H9 (cell line): ENCODE results near the gene C15orf40. TPM values are rescaled to one million over a fixed set of nuclear protein-coding genes. Genes with fewer than 3 reads are reported as not detected.

Experiments
- DNase-seq: peaks from one replicate; pipeline ENCODE4 v3.0.0-alpha.2; 2017
- H2AFZ ChIP-seq: one replicate; pipeline ENCODE4 v1.6.1; 2013; ENCODE audit warnings: mild to moderate bottlenecking, low read length, control low read depth, moderate library complexity
- H2AK5ac ChIP-seq: 2 replicates; pipeline ENCODE4 v1.6.1; 2013; ENCODE audit warnings: low read length, control low read depth, mixed read lengths; ENCODE audit not compliant: insufficient read length
- H2BK120ac ChIP-seq: one replicate; pipeline ENCODE4 v1.6.1; 2013; ENCODE audit warnings: low read depth, mild to moderate bottlenecking, low read length, control low read depth, inconsistent platforms; ENCODE audit not compliant: poor library complexity, severe bottlenecking
- H2BK12ac ChIP-seq: 2 replicates; pipeline ENCODE4 v1.6.1; 2013; ENCODE audit warnings: low read length, control low read depth, mixed read lengths, low read depth; ENCODE audit not compliant: insufficient read length
- H2BK15ac ChIP-seq: 2 replicates; pipeline ENCODE4 v1.6.1; 2013; ENCODE audit warnings: low read depth, low read length, control low read depth
- H2BK20ac ChIP-seq: one replicate; pipeline ENCODE4 v1.6.1; 2013; ENCODE audit warnings: low read depth, mild to moderate bottlenecking, low read length, control low read depth, inconsistent platforms; ENCODE audit not compliant: poor library complexity, severe bottlenecking
- H2BK5ac ChIP-seq: 2 replicates; pipeline ENCODE4 v1.6.1; 2013; ENCODE audit warnings: low read length, control low read depth, mixed read lengths; ENCODE audit not compliant: insufficient read length
- H3K14ac ChIP-seq: 2 replicates; pipeline ENCODE4 v1.6.1; 2013; ENCODE audit warnings: low read length, control low read depth; ENCODE audit not compliant: insufficient read depth
- H3K18ac ChIP-seq: 2 replicates; pipeline ENCODE4 v1.6.1; 2013; ENCODE audit warnings: low read depth, mild to moderate bottlenecking, mixed read lengths, low read length, control low read depth; ENCODE audit not compliant: insufficient read length
- H3K23ac ChIP-seq: 2 replicates; pipeline ENCODE4 v1.6.1; 2013; ENCODE audit warnings: low read length, control low read depth, mixed read lengths, low read depth; ENCODE audit not compliant: insufficient read length
- H3K23me2 ChIP-seq: 2 replicates; pipeline ENCODE4 v1.6.1; 2013; ENCODE audit warnings: low read depth, mild to moderate bottlenecking, mixed read lengths, low read length, control low read depth; ENCODE audit not compliant: insufficient read length, poor library complexity, severe bottlenecking
- H3K27ac ChIP-seq: 2 replicates; pipeline ENCODE4 v1.5.1; 2013; ENCODE audit warnings: low read length, control low read depth, mixed read lengths, low read depth; ENCODE audit not compliant: insufficient read length
- H3K27me3 ChIP-seq: 2 replicates; pipeline ENCODE4 v1.6.1; 2013; ENCODE audit warnings: low read length, control low read depth, inconsistent platforms; ENCODE audit not compliant: insufficient read depth
- H3K4ac ChIP-seq: 2 replicates; pipeline ENCODE4 v1.6.1; 2013; ENCODE audit warnings: low read depth, mild to moderate bottlenecking, control low read depth, inconsistent platforms, low read length, moderate library complexity
- H3K4me1 ChIP-seq: 2 replicates; pipeline ENCODE4 v1.6.1; 2013; ENCODE audit warnings: low read length, control low read depth, inconsistent platforms; ENCODE audit not compliant: insufficient read depth
- H3K4me2 ChIP-seq: 2 replicates; pipeline ENCODE4 v1.6.1; 2013; ENCODE audit warnings: low read length, control low read depth, mixed read lengths; ENCODE audit not compliant: insufficient read length, insufficient read depth
- H3K56ac ChIP-seq: 2 replicates; pipeline ENCODE4 v1.6.1; 2013; ENCODE audit warnings: low read depth, mild to moderate bottlenecking, mixed read lengths, low read length, control low read depth; ENCODE audit not compliant: insufficient read length
- H3K79me1 ChIP-seq: 2 replicates; pipeline ENCODE4 v1.6.1; 2013; ENCODE audit warnings: low read depth, mild to moderate bottlenecking, moderate library complexity, low read length, control low read depth, inconsistent platforms; ENCODE audit not compliant: insufficient read depth, poor library complexity, severe bottlenecking
- H3K79me2 ChIP-seq: 2 replicates; pipeline ENCODE4 v1.6.1; 2013; ENCODE audit warnings: low read length, control low read depth, inconsistent platforms; ENCODE audit not compliant: insufficient read depth
- H3K9ac ChIP-seq: 2 replicates; pipeline ENCODE4 v1.6.1; 2013; ENCODE audit warnings: low read length, control low read depth, mixed read lengths; ENCODE audit not compliant: insufficient read length; ENCODE audit errors: extremely low read depth
- H3K9me3 ChIP-seq: one replicate; pipeline ENCODE4 v1.6.1; 2013; ENCODE audit warnings: low read depth, low read length, inconsistent platforms; ENCODE audit not compliant: control insufficient read depth
- H3T11ph ChIP-seq: one replicate; pipeline ENCODE4 v1.6.1; 2013; ENCODE audit warnings: mild to moderate bottlenecking, low read length, control low read depth, inconsistent platforms
- H4K20me1 ChIP-seq: one replicate; pipeline ENCODE4 v1.6.1; 2013; ENCODE audit not compliant: control insufficient read depth, insufficient read length, insufficient read depth
- H4K5ac ChIP-seq: 2 replicates; pipeline ENCODE4 v1.6.1; 2013; ENCODE audit warnings: low read depth, mild to moderate bottlenecking, mixed read lengths, low read length, control low read depth; ENCODE audit not compliant: insufficient read length
- H4K8ac ChIP-seq: replicated peaks from 2 replicates; pipeline ENCODE4 v1.6.1; 2013; ENCODE audit warnings: low read length, control low read depth, mixed read lengths, low read depth; ENCODE audit not compliant: insufficient read length
- H4K91ac ChIP-seq: 2 replicates; pipeline ENCODE4 v1.6.1; 2013; ENCODE audit warnings: low read depth, mild to moderate bottlenecking, moderate library complexity, mixed read lengths, low read length, control low read depth; ENCODE audit not compliant: insufficient read length
- H3K27ac Mint-ChIP-seq, 3 experiments: 2 replicates in 2 of 3; 3 replicates in 1 of 3; pipeline ENCODE4 v1.8.0; 2020 to 2021; ENCODE audit warnings: mixed read lengths in 3 of 3, mild to moderate bottlenecking in 1 of 3, moderate library complexity in 1 of 3
- H3K27me3 Mint-ChIP-seq: 2 replicates; pipeline ENCODE4 v1.8.0; 2021; ENCODE audit warnings: low read depth, mild to moderate bottlenecking, moderate library complexity, mixed read lengths
- H3K36me3 Mint-ChIP-seq, 3 experiments: 2 replicates in 2 of 3; 3 replicates in 1 of 3; pipeline ENCODE4 v1.8.0; 2020 to 2021; ENCODE audit warnings: low read depth in 3 of 3, mixed read lengths in 3 of 3; ENCODE audit not compliant: insufficient read depth in 1 of 3
- H3K4me1 Mint-ChIP-seq, 2 experiments: 2 replicates each; pipeline ENCODE4 v1.8.0; 2020; ENCODE audit warnings: mixed read lengths in 2 of 2
- H3K4me3 Mint-ChIP-seq, 2 experiments: 2 replicates in 1 of 2; 3 replicates in 1 of 2; pipeline ENCODE4 v1.8.0; 2020 to 2021; ENCODE audit warnings: mild to moderate bottlenecking in 2 of 2, mixed read lengths in 2 of 2, moderate library complexity in 1 of 2
- H3K9me3 Mint-ChIP-seq, 2 experiments: 2 replicates in 1 of 2; 3 replicates in 1 of 2; pipeline ENCODE4 v1.8.0; 2020; ENCODE audit warnings: mild to moderate bottlenecking in 2 of 2, mixed read lengths in 2 of 2, moderate library complexity in 1 of 2
- CTCF ChIP-seq: fragments of 200-600 bp; sonication (generic); conservative IDR thresholded peaks from 3 replicates; pipeline ENCODE4 v1.8.0; 2021; ENCODE audit warnings: antibody characterized with exemption, mild to moderate bottlenecking
- WGBS: extraction: QIAGEN DNeasy Blood & Tissue Kit; methylation state at CpG from one replicate; pipeline ENCODE4 v1.1.7; 2013; ENCODE audit warnings: missing lambda C conversion rate, low lambda C conversion rate, mixed read lengths; ENCODE audit not compliant: insufficient read length; ENCODE audit errors: extremely low coverage; 5-methylcytosine and 5-hydroxymethylcytosine counted together
- total RNA-seq: library from RNA; stranded (reverse); gene quantifications from 2 replicates; pipeline ENCODE4 v1.2.1, GENCODE V29; 2021

The C15orf40 gene
- total RNA-seq, 1 experiment from 2014 or later, result 11.5 TPM

GRCh38 chr15:82970078-82970686, 41.3 kb downstream of the C15orf40 start:
- Histone ChIP-seq H3K9me3 (no peaks in the 10 kb centered on the region), H3K56ac (no peak overlapping the region), H4K8ac (no peak overlapping the region), H3T11ph (no peak overlapping the region), H3K27me3 (no peaks in the 10 kb centered on the region), H2AFZ (no peak overlapping the region), H2BK15ac (no peak overlapping the region), H4K20me1 (no peaks in the 10 kb centered on the region), H4K5ac (no peak overlapping the region), H2BK120ac (no peak overlapping the region), H3K4ac (no peak overlapping the region), H3K23ac (no peak overlapping the region), H4K91ac (no peak overlapping the region), H3K14ac (no peak overlapping the region), H3K4me1 (no peaks in the 10 kb centered on the region), H3K79me2 (no peaks in the 10 kb centered on the region), H2AK5ac (no peak overlapping the region), H3K4me2 (no peak overlapping the region), H3K18ac (no peak overlapping the region), H2BK20ac (no peak overlapping the region), H2BK5ac (no peak overlapping the region), H3K27ac (no peak overlapping the region), H3K9ac (no peak overlapping the region), H2BK12ac (no peak overlapping the region), H3K23me2 (no peaks in the 10 kb centered on the region), H3K79me1 (no peaks in the 10 kb centered on the region)
- H3K9me3 Mint-ChIP-seq, result no peaks in the 10 kb centered on the region
- no peak overlapping the region for H3K4me3 Mint-ChIP-seq
- H3K36me3 Mint-ChIP-seq, result no peaks in the 10 kb centered on the region
- peaks cover 6% of the 10 kb centered on the region for H3K27me3 Mint-ChIP-seq
- no peak for TF ChIP-seq CTCF
- no CpG with 5 or more reads among the region's 3 CpGs for WGBS
- no peaks in the 10 kb centered on the region for H3K4me1 Mint-ChIP-seq
- no peak overlapping the region for H3K27ac Mint-ChIP-seq
- no peak for DNase-seq
